Effector CD8-positive, alpha-beta T cell (primary cell): ENCODE results near the gene METTL13.

Experiments
- DNase-seq: peaks from one replicate; lab custom pipeline; 2025; lab: John Stamatoyannopoulos, UW
- total RNA-seq, 4 experiments: gene quantifications; one replicate each; lab custom pipeline; 2026; lab: John Stamatoyannopoulos, UW

METTL13 gene
- total RNA-seq, result 39.9 to 46.4 (median 43.2) reads per million in 4 experiments

GRCh38 chr1:171781176-171781875 lies at the start of gene METTL13:
METTL13 (plus strand) TSS chr1:171781660; CDS start chr1:171781968, 308 bp downstream.
- peak; percentile 96 for DNase-seq

GRCh38 chr1:171736196-171736595 lies 45.3 kb upstream of the METTL13 start:
- no peak for DNase-seq

GRCh38 chr1:171738911-171739310 lies 42.5 kb upstream of the METTL13 start:
- no peak for DNase-seq

GRCh38 chr1:171739656-171740055 lies 41.8 kb upstream of the METTL13 start:
- DNase-seq, result no peak

GRCh38 chr1:171740356-171740863 lies 41.0 kb upstream of the METTL13 start:
- no peak for DNase-seq

- no peak for DNase-seq
Measured at GRCh38 chr1:171740987-171741871, 40.2 kb upstream of the METTL13 start.

- DNase-seq, result peak; percentile 75
Measured at GRCh38 chr1:171741872-171742576, 39.4 kb upstream of the METTL13 start, which contains the start of gene VAMP4. VAMP4 (minus strand) TSS chr1:171742065; CDS start chr1:171738414, 3,651 bp downstream.

- DNase-seq, result no peak
Measured at GRCh38 chr1:171742577-171742922, 38.9 kb upstream of the METTL13 start.

GRCh38 chr1:171743081-171743870 lies 38.2 kb upstream of the METTL13 start:
- DNase-seq, result no peak

- no peak for DNase-seq
Measured at GRCh38 chr1:171744986-171745385, 36.5 kb upstream of the METTL13 start.

- DNase-seq, result no peak
Measured at GRCh38 chr1:171748651-171749050, 32.8 kb upstream of the METTL13 start.

- no peak for DNase-seq
Measured at GRCh38 chr1:171751221-171751620, 30.2 kb upstream of the METTL13 start.

GRCh38 chr1:171753182-171753581 lies 28.3 kb upstream of the METTL13 start:
- DNase-seq, result no peak

GRCh38 chr1:171753685-171754352 lies 27.6 kb upstream of the METTL13 start:
- no peak for DNase-seq

GRCh38 chr1:171754353-171754705 lies 27.1 kb upstream of the METTL13 start:
- DNase-seq, result no peak

- DNase-seq, result no peak
Measured at GRCh38 chr1:171754971-171755370, 26.5 kb upstream of the METTL13 start.

GRCh38 chr1:171756856-171757255 lies 24.6 kb upstream of the METTL13 start:
- no peak for DNase-seq

- no peak for DNase-seq
Measured at GRCh38 chr1:171758011-171758410, 23.4 kb upstream of the METTL13 start.

- DNase-seq, result no peak
Measured at GRCh38 chr1:171762143-171762563, 19.3 kb upstream of the METTL13 start.

GRCh38 chr1:171763764-171764163 lies 17.7 kb upstream of the METTL13 start:
- no peak for DNase-seq

- no peak for DNase-seq
Measured at GRCh38 chr1:171769171-171769570, 12.3 kb upstream of the METTL13 start.
